Stimulated activated naive B cell treated with anti-CD40 and anti-IgM and Interleukin-4, amounts not matched to agents 10 μg/mL and 1 μg/mL and 100 μg/mL, for 72 hours (primary cell): Measurements from ENCODE around the gene YY2.
"Not testable (repeated sequence)": the region's sequence is repeated elsewhere in the genome, so short reads cannot be mapped to it uniquely, and the experiment has no call there.

Source experiments
- ATAC-seq, 2 donors: fragments of 150-1000 bp; cut with Tn5 transposase; replicated peaks; 2 replicates each; pipeline ENCODE4 v1.10.0; 2021; ENCODE audit warnings: moderate library complexity in 1 of 2
- DNase-seq: peaks from one replicate; pipeline ENCODE4 v3.0.0; 2021
- H3K27ac Mint-ChIP-seq: one replicate; pipeline ENCODE4 v1.8.0; 2022; ENCODE audit warnings: mild to moderate bottlenecking, mixed read lengths
- H3K27me3 Mint-ChIP-seq, 2 donors: one replicate each; pipeline ENCODE4 v1.8.0; 2022; ENCODE audit warnings: mixed read lengths in 2 of 2
- H3K36me3 Mint-ChIP-seq, 2 donors: one replicate each; pipeline ENCODE4 v1.8.0; 2022; ENCODE audit warnings: mixed read lengths in 2 of 2, mild to moderate bottlenecking in 1 of 2
- H3K4me1 Mint-ChIP-seq, 2 donors: one replicate each; pipeline ENCODE4 v1.8.0; 2022; ENCODE audit warnings: mixed read lengths in 2 of 2, mild to moderate bottlenecking in 1 of 2
- H3K4me3 Mint-ChIP-seq, 2 donors: one replicate each; pipeline ENCODE4 v1.8.0; 2022; ENCODE audit warnings: mild to moderate bottlenecking in 2 of 2, mixed read lengths in 2 of 2, moderate library complexity in 1 of 2
- H3K9me3 Mint-ChIP-seq, 2 donors: one replicate each; pipeline ENCODE4 v1.8.0; 2022; ENCODE audit warnings: mixed read lengths in 2 of 2, mild to moderate bottlenecking in 1 of 2

Gene YY2

GRCh38 chrX:21845096-21845495 lies 10.7 kb upstream of the YY2 start:
- H3K4me3 Mint-ChIP-seq, result no peak overlapping the region
- peaks cover 7 to 11% of the 10 kb centered on the region in 2 donors for H3K36me3 Mint-ChIP-seq
- H3K27ac Mint-ChIP-seq, result no peak overlapping the region
- DNase-seq, result no peak
- H3K4me1 Mint-ChIP-seq, result no peaks in the 10 kb centered on the region
- H3K27me3 Mint-ChIP-seq, result no peaks in the 10 kb centered on the region
- peaks cover 0 to 3% of the 10 kb centered on the region in 2 donors for H3K9me3 Mint-ChIP-seq
- no peak for ATAC-seq

DNA sequence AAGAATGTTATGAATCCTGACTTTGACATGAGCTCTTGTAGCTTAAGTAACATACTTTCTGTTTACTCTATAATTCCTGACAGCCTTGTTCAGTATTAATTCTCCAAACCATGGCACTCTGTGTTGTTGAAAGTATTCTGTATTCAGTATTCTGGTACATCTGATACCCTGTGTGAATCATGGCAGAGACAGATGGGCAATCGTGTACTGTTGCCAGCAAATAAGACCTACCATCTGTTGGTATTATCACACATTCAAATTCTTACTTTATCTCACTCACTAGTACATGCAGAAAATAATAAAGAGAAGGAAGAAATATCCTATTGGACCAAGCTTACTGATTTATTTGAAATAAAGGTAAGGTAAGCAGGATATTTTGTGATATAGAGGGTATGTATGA lies 8.4 kb upstream of the YY2 start:
- H3K4me1 Mint-ChIP-seq, result no peaks in the 10 kb centered on the region
- ATAC-seq, result no peak
- H3K36me3 Mint-ChIP-seq, result peaks cover 10 to 13% of the 10 kb centered on the region in 2 donors
- peaks cover 0 to 3% of the 10 kb centered on the region in 2 donors for H3K9me3 Mint-ChIP-seq
- no peaks in the 10 kb centered on the region for H3K27me3 Mint-ChIP-seq
- H3K27ac Mint-ChIP-seq, result no peak overlapping the region
- no peak for DNase-seq
- H3K4me3 Mint-ChIP-seq, result no peak overlapping the region

- H3K27me3 Mint-ChIP-seq, result no peaks in the 10 kb centered on the region
- DNase-seq (no peak), ATAC-seq (no peak)
- no peak overlapping the region for H3K4me3 Mint-ChIP-seq
- peaks cover 16 to 32% of the 10 kb centered on the region in 2 donors for H3K36me3 Mint-ChIP-seq
- H3K4me1 Mint-ChIP-seq, result no peaks in the 10 kb centered on the region
- no peak overlapping the region for H3K27ac Mint-ChIP-seq
- H3K9me3 Mint-ChIP-seq, result peaks cover 0 to 6% of the 10 kb centered on the region in 2 donors
These were observed 2.2 kb upstream of the YY2 start for GRCh38 chrX:21853578-21853977.

GRCh38 chrX:21856504-21856903 lies 717 bp downstream of the YY2 start:
- Mint-ChIP-seq H3K27me3 (no peaks in the 10 kb centered on the region), H3K4me1 (no peaks in the 10 kb centered on the region), H3K4me3 (no peak overlapping the region), H3K9me3 (peaks cover 0 to 6% of the 10 kb centered on the region in 2 donors), H3K36me3 (peaks cover 15 to 29% of the 10 kb centered on the region in 2 donors), H3K27ac (peak overlapping the region; percentile 47)
- no peak for DNase-seq
- ATAC-seq, result no peak

DNA sequence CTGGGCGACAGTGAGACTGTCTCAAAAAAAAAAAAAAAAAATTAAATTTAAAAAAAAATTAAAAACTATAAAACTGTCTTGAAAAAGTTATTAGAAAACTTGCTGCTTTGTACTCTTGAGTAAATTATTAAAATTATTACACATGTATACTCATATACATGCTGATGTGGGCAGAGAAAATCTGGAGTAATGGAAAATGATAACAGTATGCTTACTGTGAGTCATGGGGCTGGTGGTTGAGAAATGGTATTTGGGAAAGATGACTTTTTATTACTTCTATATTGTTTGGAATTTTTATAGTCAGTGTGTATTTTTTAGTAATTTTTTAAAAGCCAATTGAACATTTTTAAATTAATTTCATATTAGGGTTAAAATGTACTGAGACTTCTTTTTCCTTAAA lies 7.5 kb downstream of the YY2 start:
- Mint-ChIP-seq H3K27me3 (no peaks in the 10 kb centered on the region), H3K4me1 (no peaks in the 10 kb centered on the region), H3K36me3 (peaks cover 9 to 12% of the 10 kb centered on the region in 2 donors), H3K9me3 (no peaks in the 10 kb centered on the region), H3K4me3 (no peak overlapping the region), H3K27ac (no peak overlapping the region)
- DNase-seq (no peak), ATAC-seq (no peak)

DNA sequence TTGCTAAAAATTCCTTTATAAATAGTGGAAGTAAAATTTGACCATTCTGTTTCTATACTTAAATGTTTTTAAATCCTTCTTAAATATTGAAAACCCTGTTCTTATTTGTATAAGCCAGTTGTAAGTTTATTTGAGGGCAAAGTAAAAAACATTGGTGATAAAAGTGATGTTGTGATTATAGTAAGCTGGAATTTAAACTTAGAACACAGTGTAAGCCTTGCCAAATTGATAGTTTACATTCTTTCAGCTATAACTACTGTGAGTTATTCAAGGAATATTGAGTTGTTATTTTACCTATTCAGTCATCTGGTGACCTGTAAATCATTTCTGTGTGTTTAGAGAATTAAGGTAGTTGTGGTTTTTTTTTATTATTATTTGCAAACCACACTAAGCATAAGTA lies 9.6 kb downstream of the YY2 start:
- DNase-seq (no peak), ATAC-seq (no peak)
- Mint-ChIP-seq H3K27me3 (no peaks in the 10 kb centered on the region), H3K27ac (no peak overlapping the region), H3K4me1 (no peaks in the 10 kb centered on the region), H3K9me3 (no peaks in the 10 kb centered on the region), H3K36me3 (peaks cover 6 to 10% of the 10 kb centered on the region in 2 donors), H3K4me3 (no peak overlapping the region)

DNA sequence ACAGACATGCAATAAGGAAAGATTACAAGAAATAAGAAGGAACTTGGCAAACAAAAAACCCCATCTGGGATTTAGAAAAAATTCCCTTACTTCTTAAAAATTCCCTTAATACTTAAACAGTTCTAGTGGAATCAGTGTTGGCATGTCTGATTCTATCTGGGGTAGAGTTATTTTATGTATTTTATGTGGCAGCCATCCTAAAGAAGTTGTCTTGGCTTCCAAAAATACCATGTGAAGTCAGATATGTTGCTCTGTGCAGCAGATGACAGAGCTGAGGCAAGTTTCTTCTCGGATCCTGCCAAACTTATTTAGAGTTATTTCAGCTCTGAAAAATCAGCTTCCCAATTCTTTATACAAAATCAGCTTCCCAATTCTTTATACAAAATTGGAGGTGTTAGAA lies 14.7 kb downstream of the YY2 start:
- DNase-seq (no peak), ATAC-seq (no peak)
- H3K27me3 Mint-ChIP-seq, result no peaks in the 10 kb centered on the region
- no peaks in the 10 kb centered on the region for H3K9me3 Mint-ChIP-seq
- no peak overlapping the region for H3K4me3 Mint-ChIP-seq
- no peaks in the 10 kb centered on the region for H3K4me1 Mint-ChIP-seq
- no peak overlapping the region for H3K27ac Mint-ChIP-seq
- H3K36me3 Mint-ChIP-seq, result peaks cover 0 to 8% of the 10 kb centered on the region in 2 donors

GRCh38 chrX:21873063-21873775 lies 17.4 kb downstream of the YY2 start:
- H3K36me3 Mint-ChIP-seq, result peaks cover 0 to 5% of the 10 kb centered on the region in 2 donors
- ATAC-seq, result no peak
- H3K4me1 Mint-ChIP-seq, result no peaks in the 10 kb centered on the region
- H3K27me3 Mint-ChIP-seq, result no peaks in the 10 kb centered on the region
- no peak for DNase-seq
- no peaks in the 10 kb centered on the region for H3K9me3 Mint-ChIP-seq
- no peak overlapping the region for H3K4me3 Mint-ChIP-seq
- no peak overlapping the region for H3K27ac Mint-ChIP-seq

DNA sequence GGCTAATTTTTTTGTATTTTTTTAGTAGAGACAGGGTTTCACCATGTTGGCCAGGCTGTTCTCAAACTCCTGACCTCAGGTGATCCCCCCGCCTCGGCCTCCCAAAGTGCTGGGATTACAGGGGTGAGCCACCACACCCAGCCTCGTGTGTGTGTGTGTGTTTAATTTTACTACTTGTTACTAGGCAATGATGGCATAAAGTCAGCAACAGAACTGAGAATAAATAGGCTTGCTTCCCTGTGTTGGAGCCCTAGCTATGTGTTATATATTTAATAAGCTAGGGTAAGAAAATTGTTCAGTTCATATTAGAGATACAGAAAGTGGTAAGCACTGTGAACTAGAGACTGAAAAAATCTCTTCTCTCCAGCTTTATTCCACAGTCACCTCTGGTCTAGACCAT lies 18.4 kb downstream of the YY2 start:
- not testable (repeated sequence) for ATAC-seq, H3K4me3 Mint-ChIP-seq, H3K9me3 Mint-ChIP-seq, H3K27ac Mint-ChIP-seq, H3K4me1 Mint-ChIP-seq, H3K36me3 Mint-ChIP-seq, DNase-seq, H3K27me3 Mint-ChIP-seq

DNA sequence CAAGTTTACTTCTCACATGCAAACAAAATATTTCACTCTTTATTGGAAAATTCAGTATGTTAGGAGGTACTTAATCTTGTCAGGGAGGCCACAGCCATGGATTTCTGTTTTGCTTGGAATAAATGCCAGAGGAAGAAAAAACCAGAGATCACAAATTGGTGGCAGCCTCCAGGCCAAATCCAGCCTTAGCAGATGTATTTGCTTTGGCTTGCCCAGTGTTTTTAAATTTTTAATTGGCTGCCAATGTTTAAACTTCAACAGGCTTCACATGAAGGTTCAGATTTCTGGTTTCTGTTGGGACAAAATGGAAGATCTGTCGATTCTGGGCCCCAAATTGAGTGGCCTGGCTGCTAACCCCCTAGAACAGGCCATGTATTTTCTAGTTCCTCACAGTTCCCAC lies 19.2 kb downstream of the YY2 start:
- no peak for DNase-seq
- ATAC-seq, result no peak
- no peak overlapping the region for H3K27ac Mint-ChIP-seq
- H3K4me1 Mint-ChIP-seq, result no peaks in the 10 kb centered on the region
- H3K27me3 Mint-ChIP-seq, result no peaks in the 10 kb centered on the region
- peaks cover 0 to 3% of the 10 kb centered on the region in 2 donors for H3K36me3 Mint-ChIP-seq
- H3K9me3 Mint-ChIP-seq, result no peaks in the 10 kb centered on the region
- H3K4me3 Mint-ChIP-seq, result no peak overlapping the region

GRCh38 chrX:21881881-21882574 lies 26.2 kb downstream of the YY2 start:
- no peaks in the 10 kb centered on the region for H3K9me3 Mint-ChIP-seq
- DNase-seq (no peak), ATAC-seq (no peak)
- H3K27me3 Mint-ChIP-seq, result no peaks in the 10 kb centered on the region
- peaks cover 0 to 3% of the 10 kb centered on the region in 2 donors for H3K36me3 Mint-ChIP-seq
- H3K27ac Mint-ChIP-seq, result no peak overlapping the region
- no peaks in the 10 kb centered on the region for H3K4me1 Mint-ChIP-seq
- H3K4me3 Mint-ChIP-seq, result no peak overlapping the region

GRCh38 chrX:21883258-21883657 lies 27.5 kb downstream of the YY2 start:
- no peak overlapping the region for H3K4me3 Mint-ChIP-seq
- ATAC-seq, result peak in 1 of 2 donors; percentile 23
- no peaks in the 10 kb centered on the region for H3K4me1 Mint-ChIP-seq
- H3K36me3 Mint-ChIP-seq, result peaks cover 0 to 3% of the 10 kb centered on the region in 2 donors
- no peaks in the 10 kb centered on the region for H3K27me3 Mint-ChIP-seq
- H3K9me3 Mint-ChIP-seq, result no peaks in the 10 kb centered on the region
- H3K27ac Mint-ChIP-seq, result no peak overlapping the region
- DNase-seq, result no peak

DNA sequence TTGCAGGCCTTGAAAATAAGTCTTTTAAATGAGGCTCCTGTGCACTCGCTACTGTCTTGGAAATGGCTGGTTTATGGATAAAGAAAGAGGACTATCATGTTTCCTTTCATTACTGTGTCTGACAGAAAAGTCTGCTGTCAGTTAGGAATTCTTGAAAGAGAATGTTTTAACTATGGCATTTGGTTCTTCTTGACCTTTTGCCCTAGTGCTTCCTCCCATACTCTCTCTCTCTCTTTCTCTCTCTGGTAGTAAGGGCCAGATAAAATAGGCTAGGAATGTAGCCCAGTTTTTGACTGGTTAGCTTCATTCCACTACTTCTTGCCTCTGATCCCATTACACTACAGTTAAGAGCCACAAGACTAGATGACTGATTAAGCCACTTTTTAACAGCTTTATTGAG lies 29.8 kb downstream of the YY2 start:
- Mint-ChIP-seq H3K4me3 (no peak overlapping the region), H3K36me3 (peaks cover 0 to 3% of the 10 kb centered on the region in 2 donors), H3K4me1 (no peaks in the 10 kb centered on the region), H3K9me3 (no peaks in the 10 kb centered on the region), H3K27ac (no peak overlapping the region), H3K27me3 (no peaks in the 10 kb centered on the region)
- ATAC-seq, result no peak
- DNase-seq, result no peak

- Mint-ChIP-seq H3K4me3 (no peak overlapping the region), H3K27ac (no peak overlapping the region), H3K4me1 (no peaks in the 10 kb centered on the region), H3K9me3 (no peaks in the 10 kb centered on the region), H3K27me3 (no peaks in the 10 kb centered on the region), H3K36me3 (peaks cover 1 to 11% of the 10 kb centered on the region in 2 donors)
- DNase-seq, result no peak
- ATAC-seq, result no peak
These were observed 49.5 kb downstream of the YY2 start for GRCh38 chrX:21905313-21905712.

- Mint-ChIP-seq H3K4me3 (no peak overlapping the region), H3K4me1 (no peaks in the 10 kb centered on the region), H3K27me3 (no peaks in the 10 kb centered on the region), H3K36me3 (peaks cover 1 to 11% of the 10 kb centered on the region in 2 donors), H3K27ac (no peak overlapping the region), H3K9me3 (no peaks in the 10 kb centered on the region)
- ATAC-seq, result no peak
- no peak for DNase-seq
These were observed 50.2 kb downstream of the YY2 start for GRCh38 chrX:21905953-21906352.
